GM19023 (cell line): ENCODE measurements around the gene ERGIC1.
"Not testable (repeated sequence)": the region's sequence is repeated elsewhere in the genome, so short reads cannot be mapped to it uniquely, and the experiment has no call there.

Experiments
- ATAC-seq: cut with Tn5 transposase; IDR thresholded peaks from one replicate; pipeline ENCODE4 v1.9.1; 2021; ENCODE audit warnings: mild to moderate bottlenecking, moderate library complexity; ENCODE audit not compliant: unreplicated experiment

ERGIC1 gene

DNA sequence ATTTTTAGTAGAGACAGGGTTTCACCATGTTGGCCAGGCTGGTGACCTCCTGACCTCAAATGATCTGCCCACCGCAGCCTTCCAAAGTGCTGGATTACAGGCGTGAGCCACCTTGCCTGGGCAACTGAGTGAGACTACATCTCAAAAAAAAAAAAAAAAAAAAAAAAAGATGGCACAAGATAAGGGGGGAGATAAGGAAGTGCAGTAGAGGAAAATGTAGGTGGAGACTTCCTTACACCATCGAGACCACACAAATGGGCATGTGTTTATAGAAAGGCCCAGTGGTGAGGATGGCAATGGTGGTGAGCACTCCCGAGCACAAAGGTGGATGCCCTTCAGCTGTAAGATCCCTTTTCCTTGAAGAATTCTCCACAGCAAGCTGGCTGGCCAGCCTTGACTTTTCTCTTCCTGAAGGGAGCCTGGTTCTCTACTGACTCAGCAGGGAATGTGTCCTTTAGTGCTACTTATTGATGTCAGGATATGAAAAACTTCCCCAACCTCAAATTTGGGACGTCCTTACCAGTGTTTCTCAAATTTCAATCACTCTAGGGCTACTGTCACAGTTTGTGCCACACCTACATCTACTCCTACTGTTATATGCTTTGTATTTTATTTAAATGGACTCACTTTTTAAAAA, 28.2 kb downstream of the ERGIC1 start:
- ATAC-seq = no peak

DNA sequence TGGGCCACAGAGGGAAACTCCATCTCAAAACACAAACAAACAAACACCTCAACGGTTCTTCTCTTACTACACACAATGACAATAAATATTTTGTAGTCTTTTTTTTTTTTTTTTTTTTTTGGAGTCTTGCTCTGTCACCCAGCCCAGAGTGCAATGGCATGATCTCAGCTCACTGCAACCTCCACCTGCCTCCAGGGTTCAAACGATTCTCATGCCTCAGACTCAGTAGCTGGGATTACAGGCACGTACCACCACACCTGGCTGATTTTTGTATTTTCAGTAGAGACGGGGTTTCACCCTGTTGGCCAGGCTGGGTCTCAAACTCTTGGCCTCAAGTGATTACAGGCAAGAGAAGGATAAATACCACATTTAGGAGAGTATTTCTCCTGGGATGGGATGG, 30.1 kb downstream of the ERGIC1 start:
- not testable (repeated sequence) for ATAC-seq

DNA sequence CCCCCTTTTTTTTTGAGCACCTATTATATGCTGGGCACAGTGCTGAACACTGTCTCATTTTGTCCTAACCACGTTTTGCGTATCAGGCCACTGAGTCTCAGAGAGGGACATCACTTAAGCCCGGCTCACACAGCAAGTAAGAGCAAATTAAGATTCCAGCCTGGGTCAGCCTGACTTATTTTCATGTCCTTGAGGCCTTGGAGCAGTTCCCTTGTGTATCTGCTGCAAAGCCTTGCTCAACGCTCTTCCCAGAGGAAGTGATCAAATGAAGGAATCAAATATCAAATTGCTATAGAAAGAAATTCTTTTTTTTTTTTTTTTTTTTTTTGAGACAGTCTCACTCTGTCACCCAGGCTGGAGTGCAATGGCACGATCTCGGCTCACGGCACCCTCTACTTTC, 30.7 kb downstream of the ERGIC1 start:
- no peak for ATAC-seq

DNA sequence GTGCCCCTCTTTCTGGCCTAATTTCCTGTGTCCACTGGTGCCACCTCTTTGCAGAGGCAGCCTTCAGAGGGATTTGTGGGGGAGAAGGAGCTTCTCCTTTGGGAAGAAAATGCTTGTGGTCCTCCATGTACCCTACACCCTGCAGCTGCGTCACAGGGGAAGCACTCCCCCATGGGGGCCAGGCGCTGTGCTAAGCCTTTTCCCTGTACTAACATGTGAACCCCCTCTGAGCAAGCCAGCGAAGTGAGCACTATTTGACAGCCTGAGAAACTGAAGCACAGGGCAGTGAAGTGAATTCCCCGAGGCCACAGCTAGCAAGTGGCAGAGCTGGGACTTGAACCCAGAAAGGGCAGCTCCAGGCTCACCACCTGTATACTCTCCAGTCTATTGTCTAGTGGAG, 32.3 kb downstream of the ERGIC1 start:
- ATAC-seq = no peak

DNA sequence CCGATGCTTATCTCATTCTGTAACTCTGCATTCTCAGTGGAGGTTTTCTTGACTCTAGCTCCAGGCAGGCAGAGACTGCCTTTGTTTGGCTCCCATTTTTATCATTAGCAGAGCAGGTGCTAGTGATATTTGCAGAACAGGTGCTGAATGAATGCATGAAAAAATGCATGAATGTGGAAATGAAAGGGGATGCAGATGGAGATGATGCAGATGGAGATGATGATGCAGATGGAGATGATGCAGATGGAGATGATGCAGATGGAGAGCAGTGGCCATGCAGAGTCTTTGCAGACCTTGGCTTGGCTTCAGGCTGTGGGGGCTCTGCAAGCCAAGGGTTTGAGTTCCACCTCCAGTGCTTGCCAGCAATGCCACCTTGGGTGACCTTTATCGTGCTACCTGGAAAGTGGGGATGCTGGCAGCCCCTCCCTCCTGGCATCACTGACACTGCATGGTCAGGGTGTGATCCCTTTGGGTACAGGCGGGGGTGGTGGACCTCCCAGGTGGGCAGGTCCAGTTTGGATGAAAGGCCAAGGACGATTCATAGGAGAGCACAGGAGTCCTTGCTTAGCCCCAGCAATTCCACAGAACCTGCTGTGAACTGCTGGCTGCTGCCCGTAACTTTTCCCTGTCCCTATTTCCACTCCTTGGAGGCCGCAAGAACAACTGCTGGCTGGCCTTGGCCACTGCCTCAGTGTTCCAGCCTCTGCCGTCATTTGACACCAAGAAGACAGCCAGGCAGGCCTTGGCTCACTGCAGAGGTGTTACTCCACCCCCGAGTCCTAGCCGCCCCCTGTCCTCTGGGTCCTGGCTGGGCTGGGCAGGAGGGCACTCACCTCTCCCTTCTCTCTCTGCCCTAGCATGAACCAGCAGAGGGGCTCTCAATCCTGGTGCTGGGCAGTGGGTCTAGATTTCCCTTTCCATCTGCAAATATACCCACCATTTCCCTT, 33.0 kb downstream of the ERGIC1 start:
- ATAC-seq = no peak

DNA sequence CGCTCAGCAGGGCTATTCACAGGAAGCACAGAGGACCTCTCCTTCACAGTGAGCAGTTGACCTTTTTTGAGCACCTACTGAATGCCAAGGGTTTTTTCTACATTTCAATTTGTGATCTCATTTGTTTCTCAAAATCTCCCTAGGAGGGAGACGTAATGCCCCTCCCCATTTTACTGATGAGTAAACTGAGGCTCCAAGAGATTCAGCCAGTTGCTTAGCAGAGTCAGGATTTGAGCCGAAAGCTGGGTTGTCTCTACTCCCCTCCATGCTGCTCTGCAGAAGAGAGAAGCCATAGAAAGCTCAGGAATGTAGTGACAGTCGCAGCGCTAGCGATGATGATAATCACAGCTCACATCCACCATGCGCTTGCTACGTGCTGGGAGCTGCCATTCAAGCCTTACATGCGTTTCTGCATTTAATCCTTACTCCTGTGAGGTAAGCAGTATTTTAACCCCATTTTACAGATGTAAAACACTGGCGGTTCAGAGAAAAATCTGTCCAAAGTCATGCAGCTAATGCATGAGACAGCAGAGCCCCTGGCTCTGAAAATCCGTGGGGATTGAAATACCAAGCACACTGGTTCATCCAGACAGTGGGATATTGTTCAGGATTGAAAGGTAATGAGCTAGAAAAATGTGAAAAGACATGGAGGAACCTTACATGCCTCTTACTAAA, 33.8 kb downstream of the ERGIC1 start:
- ATAC-seq = no peak

DNA sequence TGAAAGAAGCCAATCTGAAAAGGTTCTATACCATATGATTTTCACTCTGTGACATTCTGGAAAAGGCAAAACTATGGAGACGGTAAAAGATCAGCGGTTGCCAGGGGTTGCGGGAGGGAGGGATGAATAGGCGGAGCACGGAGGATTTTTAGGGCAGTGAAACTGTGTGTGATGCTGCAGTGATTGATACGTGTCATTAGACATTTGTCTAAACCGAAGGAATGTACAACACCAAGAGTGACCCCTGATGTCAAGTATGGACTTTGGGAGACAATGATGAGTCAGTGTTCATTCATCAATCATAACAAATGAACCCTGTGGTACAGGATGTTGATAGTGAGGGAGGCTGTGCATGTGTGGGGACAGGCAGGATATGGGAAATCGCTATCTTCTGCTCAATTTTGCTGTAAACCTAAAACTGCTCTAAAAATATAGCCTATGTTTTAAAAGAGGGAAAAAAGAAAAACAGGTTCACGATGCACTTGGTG, 34.4 kb downstream of the ERGIC1 start:
- no peak for ATAC-seq

DNA sequence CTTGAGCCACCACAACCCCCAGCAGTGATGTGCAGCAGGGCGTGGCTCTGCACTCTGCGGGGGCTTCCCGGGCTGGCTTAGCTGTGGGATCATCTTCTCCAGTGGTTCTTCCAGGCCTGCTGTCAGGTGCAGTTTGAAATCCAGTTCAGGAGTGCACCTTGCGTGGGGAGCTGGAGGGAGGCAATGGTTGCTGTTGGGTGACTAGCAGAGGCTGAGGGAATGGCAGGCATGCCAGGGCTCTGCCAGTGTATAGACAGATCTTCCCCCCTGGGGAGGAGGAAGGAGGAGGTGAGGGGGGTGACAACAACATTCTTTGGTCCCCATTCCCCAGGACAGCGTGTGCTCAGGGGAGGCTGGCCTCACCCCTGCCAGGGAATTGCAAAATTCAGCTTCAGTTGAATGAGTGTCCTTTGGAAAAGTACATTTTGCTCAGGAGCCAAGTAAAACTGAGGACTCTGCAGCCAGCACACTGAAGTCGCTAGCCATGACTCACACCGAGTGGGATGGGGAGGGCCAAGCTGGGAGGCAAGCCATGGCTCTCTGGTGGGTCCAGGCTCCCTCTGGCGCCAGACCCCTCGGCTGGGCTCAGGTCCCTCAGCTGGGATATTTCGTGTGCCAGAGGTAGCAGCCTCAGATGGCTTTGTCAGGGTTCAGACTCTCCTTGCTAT, 35.0 kb downstream of the ERGIC1 start:
- no peak for ATAC-seq

DNA sequence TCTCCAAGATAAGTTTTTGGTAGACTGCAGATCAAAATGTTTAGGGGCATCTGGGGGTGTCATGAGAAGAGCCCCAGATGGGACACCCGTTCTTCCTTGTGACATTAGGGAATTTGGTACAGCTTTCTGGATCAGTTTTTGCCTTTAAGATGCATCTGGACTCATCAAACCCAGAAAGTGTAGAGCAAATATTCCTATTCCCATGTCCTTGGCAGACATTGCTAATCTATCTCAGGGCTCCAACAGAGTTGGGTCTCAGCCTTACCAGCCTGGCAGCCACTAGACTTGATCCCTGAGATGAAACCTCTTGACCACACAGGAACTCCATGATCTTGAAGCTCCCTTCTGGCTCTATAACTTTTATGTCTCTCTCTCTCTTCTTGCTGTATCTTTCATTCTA, 35.6 kb downstream of the ERGIC1 start:
- ATAC-seq = no peak

DNA sequence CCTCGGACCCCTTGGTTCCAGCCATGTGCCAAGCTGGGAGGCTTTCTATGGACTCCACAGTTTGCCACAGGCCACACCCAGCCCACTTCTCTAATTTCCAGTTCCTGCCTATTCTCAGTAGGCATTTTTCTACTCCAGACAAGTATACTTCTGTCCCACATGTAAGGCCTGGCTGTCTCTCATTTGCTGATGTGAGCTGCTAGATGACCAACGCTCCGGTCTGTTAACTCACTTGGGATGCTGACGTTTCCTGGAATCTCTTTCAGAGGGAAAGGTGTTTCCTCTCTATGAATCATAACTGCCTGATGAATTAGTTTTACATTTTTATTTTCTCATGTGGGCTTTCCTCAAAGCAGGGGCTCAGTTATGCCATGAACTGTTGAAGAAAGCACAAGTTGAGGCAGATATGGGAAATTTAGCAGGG, 36.3 kb downstream of the ERGIC1 start:
- no peak for ATAC-seq

DNA sequence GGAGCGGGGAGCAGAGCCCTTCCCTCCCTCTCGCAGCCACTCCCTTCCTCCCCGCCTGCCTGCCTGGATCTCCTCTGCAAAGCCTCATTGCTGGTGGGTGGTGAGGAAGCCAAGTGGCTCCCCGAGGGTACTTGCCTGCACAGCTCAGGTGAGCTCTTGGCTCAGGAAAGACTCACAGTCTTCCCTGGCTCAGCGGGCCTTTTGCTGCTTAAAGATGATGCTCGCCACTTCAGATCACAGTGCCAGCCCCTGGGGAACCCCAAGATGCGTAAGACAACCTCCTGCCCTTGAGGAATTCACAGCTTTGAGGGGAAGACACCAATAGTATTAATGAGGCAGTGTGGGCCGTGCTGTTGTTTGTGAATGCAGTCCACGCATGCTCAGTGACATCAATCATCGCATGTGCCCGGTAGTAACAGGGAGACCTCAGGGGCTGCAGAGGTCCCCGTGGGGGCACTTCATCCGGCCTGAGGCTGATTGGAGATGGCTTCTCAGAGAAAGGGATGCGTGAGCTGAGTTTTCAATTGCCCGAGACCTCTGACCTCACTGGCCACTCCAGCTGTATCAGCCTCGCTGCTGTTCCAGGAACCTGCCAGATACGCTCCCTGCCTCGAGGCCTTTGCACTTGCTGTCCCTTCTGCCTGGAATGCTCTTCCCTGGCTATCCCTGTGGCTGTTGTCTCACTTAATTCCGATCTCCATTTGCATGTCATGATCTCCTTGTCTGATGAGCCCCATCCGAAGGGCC, 36.8 kb downstream of the ERGIC1 start:
- no peak for ATAC-seq

DNA sequence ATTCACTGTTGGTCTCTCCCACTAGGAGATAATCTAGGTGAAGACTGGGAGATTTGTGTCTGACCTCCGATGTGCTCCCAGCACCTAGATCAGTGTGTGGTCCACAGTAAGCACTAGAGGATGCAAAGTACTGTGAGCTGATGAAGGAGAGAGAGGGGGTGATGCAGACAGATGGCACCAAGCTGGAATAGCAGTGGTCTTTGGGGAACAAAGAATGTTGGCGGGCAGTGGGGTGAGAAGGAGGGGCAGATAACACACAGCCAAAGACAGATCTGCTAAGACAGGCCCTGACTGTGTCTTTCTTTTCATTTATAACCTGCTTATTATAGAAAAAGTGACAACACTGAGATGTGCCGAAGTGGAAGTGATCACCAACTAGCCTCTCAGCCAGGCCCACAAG, 37.5 kb downstream of the ERGIC1 start:
- ATAC-seq = no peak

DNA sequence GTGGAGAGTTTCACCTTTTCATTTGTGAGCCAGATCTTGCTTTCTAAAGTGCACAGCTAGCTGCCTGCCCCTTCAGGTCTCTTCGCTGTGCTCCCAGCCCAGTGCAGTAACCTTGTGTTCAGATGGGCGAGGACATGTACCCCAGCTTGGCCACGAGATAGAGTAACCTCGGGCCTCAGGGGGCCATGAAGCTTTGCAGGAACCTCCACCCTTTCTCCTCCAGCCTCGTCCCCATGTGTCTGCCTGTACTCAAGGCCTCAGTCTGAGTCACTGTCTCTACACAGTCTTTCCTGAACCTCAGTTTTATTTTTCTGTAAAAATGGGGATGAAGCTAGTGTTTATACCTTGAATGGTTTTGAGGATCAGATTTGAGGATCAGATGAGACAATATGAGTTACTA, 37.9 kb downstream of the ERGIC1 start:
- no peak for ATAC-seq

DNA sequence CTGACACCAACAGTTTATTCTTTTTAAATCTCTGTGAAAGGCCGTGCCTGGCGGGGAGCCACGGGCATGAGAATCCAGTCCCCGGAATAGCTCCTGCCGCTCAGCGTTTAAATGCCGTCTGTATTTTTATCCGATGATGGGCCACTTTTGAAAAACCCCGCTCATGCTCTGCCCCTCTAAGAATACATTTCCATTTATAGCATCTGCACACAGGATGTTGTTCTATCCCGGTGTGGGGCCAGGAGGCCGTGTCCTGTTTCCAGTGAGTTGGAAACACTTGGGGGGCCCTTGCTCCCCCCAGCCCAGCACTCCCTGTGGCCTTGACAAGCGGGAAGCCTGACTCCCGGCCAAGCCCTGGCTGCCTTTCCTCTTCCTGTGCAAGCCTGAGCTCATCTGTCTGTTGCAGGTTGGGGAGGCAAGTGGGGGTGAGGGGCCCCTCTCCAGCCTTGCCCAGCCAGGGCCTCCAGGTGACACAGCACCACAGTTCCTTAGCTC, 39.0 kb downstream of the ERGIC1 start:
- ATAC-seq = no peak

DNA sequence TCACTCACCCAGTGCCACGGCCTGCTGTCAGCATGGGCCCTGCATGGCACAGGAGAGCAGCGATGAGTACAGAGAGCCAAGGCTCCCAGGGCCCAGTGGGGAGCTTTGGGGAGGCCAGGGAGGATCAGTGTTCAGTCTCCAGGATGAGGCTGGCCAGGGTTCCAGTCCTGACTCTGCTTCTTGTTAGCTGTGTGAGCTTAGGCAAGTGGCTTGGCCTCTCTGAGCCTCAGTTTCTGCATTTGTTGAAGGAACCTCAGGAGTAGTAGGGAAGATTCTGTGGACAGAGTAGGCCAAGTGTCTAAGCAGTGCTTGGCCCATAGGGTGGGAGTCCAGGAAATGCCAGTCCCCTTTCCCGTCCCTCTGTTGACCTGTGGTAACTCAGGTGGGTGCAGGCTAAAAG, 39.5 kb downstream of the ERGIC1 start:
- no peak for ATAC-seq

DNA sequence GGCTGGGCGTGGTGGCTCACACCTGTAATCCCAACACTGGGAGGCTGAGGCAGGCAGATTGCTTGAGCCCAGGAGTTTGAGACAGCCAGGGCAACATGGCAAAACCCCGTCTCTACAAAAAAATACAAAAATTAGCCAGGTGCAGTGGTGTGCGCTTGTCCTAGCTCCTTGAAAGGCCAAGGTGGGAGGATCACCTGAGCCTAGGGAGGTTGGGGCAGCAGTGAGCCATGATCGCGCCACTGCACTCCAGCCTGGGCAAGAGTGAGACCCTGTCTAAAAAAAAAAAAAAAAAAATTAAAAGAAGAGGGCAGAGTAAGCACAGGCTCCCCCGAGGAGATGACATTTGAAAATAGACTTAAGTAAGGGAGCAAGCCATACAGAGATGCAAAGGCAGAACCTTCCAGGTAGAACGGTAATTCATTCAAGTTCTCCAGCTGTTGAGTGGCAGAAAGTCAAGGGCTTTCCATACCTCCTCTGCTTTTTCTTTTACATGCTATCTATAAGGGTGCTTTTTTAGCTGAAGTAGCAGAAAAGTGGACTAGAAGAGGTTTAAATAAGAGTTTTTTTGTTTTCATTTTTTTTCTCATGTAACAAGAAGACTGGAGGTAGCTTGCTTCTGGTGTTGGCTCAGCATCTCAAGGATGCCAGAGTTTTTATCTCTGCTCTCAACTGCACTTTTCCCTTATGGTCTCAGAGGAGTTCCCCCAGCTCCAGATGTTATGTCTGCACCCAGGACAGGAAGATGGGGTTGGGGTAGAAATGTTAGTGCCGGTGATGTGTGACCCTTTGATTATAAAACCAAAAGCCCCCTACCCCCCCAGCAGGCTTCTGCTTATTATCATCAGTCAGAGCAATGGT, 40.8 kb downstream of the ERGIC1 start:
- no peak for ATAC-seq

DNA sequence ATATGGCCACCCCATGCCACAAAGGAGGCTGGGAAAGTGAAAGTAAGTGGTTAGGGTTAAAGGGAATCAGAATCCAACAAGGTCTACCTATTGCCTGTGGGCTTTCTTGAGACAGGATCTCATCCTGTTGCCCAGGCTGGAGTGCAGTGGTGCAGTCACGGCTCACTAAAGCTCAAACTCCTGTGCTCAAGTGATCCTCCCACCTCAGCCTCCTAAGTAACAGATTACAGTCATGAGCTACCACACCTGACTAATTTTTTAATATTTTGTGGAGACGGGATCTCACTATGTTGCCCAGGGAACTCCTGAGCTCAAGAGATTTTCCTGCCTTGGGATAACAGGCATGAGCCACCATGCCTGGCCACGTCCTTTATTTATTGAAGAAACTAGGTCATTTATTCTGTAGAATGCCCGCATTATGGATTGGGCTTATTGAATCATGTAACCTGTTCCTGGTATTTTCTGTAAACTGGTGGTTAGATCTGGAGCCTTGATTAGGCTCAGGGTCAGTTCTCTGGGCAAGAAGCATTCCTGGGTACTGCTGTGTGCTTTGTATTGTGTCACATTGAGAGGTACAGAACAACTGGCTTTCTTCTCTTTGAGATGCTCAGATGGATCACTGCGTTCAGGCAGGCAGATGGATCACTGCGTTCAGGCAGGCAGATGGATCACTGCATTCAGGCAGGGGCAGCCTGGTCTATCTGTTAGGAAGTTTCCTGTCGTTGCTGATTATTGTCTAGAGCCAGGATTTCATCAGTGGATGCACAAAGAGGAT, 41.6 kb downstream of the ERGIC1 start:
- no peak for ATAC-seq

DNA sequence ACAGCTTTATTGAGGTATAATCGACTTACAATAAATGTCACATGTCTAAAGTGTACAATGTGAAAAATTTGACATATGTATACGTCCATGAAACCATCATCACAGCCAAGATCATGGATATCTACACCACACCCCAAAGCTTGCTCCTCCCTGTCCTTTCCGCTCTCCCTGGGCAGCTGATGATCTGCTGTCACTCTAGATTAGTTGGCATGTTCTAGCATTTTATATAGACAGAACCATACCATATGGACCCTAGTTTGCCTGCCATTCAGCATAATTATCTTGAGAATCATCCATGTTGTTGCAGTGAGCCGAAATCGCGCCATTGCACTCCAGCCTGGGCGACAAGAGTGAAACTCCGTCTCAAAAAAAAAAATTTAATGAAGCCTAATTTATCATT, 42.5 kb downstream of the ERGIC1 start:
- ATAC-seq = no peak
